ENCODE data around the gene CCDC73.
"Not testable (repeated sequence)": the region's sequence is repeated elsewhere in the genome, so short reads cannot be mapped to it uniquely, and the experiment has no call there.

CCDC73 gene

DNA sequence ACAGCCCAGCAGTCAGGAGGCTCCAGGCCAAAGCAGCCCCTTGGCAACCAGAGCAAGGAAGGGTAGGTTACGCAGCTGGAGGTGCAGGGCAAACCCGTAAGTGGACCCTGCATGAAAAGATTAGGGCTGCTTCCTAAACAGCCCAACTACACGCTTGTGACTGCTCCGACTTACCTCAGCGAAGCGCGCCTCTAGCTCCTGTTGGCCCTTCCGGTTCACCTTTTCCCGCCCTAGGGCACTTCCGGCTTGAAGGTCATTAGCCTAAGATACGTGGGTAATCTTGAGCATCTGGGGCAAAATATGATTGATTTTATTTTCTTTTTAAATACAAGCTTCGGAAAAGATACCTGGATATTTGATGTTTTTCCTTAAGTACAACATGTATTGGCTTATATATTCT, at the start of gene CCDC73:
Gene CCDC73, minus strand, starts transcription at position 224 of the 400 bp plus-strand sequence. CDS start 34,419 bp downstream, outside the sequence.
- no peak for DNase-seq

DNA sequence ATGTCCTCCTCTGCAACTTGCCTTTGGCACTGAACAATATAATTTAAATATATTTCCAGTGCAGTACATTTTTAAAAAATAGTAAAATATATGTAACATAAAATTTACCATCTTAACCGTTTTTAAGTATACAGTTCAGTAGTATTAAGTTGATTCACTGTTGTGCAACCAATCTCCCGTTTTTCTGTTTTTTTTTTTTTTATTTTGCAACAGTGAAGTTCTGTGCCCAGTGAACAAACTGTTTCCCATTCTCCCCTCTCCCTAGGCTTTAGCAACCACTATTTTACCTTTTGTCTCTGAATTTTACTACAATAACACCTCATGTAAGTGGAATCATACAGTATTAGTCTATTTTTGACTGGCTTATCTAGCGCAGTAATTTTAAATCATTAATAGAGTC, 49.1 kb upstream of the CCDC73 start:
- DNase-seq, result no peak

DNA sequence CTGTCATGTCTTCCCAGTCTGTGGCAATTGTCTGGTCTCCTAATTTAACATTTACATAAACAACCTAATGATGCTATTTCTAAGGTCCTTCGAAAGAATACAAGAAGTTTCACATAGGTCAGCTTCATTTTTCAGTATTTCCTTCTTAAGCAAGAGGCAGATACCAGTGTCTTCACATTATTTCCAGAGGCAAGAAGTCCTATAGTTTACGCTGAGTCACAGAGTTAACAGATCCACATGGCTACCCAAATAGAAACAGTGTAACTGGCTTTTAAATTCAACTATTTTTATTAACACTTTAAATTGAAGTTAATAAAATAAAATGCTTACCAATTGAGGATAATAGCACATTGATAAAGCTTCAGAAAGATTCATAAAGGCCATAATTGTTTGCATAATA, 46.1 kb upstream of the CCDC73 start:
- no peak for DNase-seq

DNA sequence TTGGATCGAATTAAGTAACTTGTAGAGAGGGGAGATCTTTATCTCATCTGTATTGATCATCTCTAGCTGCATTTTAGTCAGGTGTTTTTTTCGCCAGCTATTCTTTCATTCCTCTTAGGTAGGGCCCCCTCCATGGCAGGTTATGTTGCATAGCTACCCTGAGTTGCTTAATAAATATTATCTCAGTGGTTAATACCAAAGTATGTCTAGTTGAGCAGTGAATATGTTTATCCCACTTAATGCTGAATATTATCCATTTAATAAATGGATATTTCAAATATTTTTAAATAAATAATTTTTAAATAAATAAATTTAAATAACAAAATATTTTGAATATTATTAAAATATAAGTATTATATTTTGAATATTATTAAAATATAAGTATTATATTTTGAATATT, 44.8 kb upstream of the CCDC73 start:
- peak; percentile 4 for DNase-seq

DNA sequence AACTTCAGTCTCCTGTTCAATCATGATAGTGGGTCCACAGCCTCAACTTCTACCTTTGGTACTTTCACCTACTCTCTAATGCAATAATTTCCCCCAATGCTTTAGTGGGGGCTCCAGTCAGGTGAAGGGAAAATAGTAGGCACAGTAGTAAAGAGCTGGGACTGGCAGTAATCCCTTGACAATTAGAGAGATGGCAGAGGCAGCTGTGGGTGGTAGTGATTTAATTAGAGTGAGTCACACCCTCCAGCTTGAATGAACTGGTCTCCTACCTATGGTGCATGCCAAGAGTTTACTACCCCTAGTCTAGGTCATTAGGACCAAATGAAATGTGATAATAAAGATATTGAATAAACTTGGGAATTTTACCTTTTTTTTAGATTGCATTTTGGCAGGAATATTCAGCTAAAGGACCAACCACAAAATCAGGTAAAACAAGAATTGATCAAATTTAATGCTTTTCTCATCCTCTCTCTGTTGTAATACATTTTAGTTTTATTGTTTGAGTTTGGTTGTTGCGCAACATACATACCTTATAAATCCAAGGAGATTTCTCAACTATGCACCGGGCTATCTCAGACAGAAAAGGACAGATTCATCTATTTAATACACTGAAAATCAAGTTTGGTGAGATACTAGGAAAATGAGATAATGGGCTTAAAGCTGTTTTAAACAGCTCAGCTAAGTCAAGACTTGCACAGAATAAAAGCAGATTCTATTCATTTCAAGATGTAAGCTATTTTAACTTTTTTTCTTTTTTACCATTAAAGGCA, 44.2 kb upstream of the CCDC73 start:
- peak; percentile 13 for DNase-seq

DNA sequence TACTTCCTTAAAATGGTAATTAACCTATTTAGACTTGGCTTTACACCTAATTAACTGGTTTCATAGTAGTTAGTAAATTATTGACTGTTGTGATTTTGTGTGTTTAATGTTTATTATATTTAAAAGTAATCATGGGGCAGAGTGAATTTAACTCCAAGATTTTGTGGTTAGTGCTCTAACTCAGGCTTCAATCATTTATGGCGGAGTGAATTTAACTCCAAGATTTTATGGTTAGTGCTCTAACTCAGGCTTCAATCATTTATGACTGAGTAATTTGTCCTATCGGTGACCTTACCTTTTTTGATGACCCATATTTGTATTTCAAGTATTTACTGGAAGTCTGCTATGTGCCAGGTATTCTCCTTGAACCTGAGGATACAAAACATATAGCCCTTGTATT, 42.5 kb upstream of the CCDC73 start:
- no peak for DNase-seq

DNA sequence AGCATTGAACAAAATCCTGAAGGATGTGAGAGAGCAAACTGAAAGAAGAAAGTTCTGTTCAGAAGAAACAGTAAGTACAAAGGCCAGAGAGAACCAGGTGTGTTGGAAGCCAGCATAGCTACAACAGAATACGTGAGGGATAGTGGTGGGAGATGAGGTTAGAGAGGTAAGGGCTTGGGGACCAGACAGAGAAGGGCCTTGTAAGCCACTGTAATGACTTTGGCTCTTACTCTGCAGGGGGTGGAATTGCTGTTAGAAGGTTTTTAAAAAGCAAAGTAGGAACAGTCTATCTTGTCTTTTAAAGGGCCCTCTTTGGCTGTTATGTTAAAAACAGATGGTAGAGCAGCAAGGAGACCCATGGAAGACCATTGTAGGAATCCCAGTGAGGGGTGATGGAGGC, 39.5 kb upstream of the CCDC73 start:
- DNase-seq, result no peak

DNA sequence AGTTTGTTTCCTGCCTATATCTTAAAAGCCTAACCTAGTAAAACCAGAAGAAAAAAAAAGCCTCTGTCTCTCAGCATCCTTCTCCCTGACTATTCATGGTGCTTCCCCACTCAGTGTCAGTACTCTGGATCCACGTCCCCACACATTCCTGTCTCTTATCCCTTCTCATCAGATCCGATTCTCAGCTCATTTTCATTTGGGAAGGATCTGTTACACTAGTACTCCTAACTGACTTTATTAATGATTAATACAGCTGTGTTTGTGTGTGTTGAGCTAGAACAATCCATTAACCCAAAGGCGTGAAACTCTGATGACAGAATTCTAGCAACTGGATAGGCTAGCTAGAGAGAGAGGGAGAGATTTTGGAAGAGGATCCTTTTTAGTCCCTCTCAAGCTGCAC, 36.8 kb upstream of the CCDC73 start:
- DNase-seq, result no peak

DNA sequence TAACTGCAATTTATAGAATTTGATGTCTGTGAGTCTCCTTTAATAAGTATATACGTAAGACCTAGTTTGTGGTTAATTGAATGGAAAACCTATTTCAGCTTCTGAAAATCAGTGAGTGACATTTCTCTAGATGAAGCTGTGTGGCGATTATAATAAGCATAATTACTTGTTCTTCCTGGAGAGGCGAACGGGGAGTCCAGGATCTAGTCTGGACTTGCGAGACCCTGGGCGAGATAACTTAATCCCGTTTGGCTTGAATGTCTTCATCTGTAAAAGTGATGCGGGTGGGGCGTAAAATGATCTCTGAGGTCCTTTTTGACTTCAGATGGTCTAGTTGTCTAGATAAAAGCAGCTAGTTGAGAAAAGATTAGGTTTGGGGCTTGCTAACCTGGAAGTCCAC, 36.3 kb upstream of the CCDC73 start:
- DNase-seq, result no peak

DNA sequence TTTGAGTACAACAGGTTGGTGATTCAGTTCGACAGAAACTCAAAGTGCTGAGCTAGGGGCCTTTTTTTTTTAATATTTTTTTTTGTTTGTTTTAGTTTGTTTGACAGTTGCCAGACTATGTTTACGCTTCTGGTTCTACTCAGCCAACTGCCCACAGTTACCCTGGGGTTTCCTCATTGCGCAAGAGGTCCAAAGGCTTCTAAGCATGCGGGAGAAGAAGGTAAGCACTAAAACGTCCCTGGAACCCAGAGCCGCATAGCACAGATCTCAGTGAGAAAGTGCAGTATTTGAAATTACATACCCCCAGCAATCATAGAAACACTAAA, 35.9 kb upstream of the CCDC73 start:
- DNase-seq, result no peak

DNA sequence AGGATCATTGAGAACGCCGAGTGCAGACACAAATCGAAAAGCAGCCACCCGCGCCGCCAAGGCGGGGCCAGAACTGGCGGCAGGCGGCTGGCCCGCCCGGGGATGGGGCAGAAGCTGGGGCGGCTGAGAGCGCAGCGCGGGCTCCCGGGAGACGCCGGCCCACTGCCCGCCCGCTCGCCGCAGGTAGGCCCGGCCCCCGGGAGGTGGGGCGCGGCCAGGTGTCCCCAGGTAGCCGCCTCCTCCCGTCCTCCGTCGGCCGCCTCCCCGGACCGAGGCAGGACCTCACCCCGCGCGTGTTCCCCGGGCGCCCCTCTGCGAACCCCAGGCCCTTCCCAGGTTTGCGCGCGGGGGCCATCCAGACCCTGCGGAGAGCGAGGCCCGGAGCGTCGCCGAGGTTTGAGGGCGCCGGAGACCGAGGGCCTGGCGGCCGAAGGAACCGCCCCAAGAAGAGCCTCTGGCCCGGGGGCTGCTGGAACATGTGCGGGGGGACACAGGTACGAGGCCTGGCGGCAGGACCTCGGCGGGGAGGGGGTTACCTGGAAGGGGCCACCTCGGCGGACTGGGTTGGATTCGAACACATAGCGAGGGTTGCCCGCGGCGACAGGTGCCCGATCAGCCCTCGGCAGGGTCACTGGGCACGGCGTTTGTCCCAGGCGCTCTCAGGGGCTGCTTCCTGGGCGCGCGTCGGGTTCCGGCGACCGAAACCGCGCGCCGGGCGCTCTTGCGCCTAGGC, 35.4 kb upstream of the CCDC73 start, which contains the start of gene PRRG4:
Gene PRRG4, plus strand, starts transcription at position 248 of the 733 bp plus-strand sequence. CDS start 603 bp downstream, outside the sequence.
- peak; percentile 8 for DNase-seq

DNA sequence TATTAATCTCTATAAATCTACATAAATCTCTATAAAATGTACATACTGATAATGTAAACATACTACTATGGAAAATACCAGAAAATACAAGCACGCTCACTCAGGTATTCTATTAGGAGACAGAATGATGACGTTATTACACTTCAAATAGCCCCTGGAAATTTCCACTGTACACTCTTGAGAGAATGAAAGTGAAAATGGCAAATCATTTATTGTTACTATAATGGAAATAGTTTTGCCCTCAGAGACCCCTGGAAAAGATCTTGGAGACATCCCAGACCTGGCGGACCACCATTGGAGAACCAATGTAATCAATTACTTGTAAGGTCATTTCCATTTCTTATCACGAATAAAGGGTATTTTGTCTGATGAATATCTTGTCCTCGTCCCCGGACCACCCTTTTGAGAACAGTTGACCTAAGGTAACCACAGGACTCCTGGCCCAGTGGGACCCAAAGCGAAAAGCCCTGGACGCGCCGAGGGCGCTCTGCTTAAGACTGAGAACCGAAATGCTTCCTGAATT, 34.8 kb upstream of the CCDC73 start:
- DNase-seq, result no peak

DNA sequence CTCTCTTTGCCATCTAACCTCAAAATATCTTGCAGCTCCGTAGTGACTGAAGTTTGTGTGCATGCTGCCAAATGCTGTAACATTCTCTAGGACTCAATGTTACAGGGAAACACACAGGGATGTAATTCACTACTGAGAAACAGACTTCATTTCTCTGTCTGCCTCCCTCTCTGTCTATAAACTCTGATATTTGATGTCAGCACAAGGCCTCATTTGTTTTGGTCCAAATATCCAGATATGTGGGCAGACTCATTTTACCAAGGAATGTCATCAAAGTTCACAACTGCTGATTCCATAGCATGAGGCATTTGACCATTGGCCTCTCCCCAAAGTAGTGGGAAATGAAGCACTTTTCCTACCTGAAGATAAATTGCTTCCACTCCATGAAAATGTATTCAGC, 32.8 kb upstream of the CCDC73 start:
- DNase-seq, result no peak

DNA sequence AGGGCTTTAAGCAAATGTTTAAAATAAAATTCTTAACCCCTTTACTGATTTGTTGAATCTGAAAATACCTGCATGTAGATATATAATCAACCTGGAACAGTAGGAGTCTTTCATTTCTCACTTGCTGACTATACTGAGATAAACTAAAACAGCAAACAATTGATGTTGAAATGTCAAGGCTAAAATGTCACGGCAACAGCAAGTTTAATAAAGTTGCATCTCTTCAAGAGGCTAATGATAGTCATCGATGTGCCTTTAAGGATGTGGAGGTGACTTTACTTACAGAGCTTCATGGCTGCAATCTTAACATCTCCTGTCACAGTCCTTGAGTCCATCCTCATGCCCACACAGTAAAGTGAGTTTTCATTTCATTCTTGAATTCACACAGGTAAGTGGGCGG, 31.7 kb upstream of the CCDC73 start:
- no peak for DNase-seq

DNA sequence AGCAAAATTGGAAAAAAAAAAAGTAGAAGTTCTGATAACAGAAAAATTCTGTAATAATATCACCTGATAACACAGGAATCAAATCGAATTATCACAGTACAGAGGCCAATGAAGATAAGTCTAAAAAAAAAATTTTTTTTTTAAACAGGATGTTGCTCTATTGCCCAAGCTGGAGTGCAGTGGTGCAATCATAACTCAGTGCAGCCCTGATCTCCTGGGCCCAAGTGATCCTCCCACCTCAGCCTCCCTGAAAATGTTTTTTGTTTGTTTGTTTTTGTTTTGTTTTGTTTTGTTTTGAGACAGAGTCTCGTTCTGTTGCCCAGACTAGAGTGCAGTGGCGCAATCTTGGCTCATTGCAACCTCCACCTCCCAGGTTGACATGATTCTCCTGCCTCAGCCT, 29.2 kb upstream of the CCDC73 start:
- DNase-seq, result not testable (repeated sequence)

DNA sequence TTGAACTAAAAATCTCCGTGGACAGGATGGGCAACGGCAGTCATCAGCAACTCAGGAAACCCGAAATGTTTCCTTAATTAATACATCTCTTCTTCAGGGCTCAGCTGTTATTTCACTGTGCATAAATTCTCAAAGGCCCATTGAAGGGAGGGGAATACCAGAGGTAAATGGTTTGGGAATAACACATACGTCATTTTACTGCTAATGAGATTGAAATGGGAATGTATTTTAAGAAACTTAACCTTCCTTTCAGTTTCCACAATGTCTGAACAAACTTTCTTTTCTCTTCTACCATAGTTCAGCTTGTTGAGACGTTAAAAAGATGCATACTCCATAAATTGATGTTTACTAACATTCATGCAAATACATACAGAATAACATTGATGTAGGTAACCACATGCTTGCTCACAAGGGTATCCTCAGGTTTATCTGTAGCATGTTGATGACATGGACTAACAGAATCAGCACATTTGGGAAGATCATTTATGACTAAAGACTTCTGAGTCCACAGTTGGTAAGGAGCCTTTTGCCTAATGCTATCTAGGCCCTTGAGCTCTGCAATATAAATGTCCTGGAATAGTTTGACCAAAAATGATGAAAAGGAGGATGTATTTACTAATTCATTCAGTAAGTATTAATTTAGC, 27.6 kb upstream of the CCDC73 start:
- DNase-seq, result no peak

DNA sequence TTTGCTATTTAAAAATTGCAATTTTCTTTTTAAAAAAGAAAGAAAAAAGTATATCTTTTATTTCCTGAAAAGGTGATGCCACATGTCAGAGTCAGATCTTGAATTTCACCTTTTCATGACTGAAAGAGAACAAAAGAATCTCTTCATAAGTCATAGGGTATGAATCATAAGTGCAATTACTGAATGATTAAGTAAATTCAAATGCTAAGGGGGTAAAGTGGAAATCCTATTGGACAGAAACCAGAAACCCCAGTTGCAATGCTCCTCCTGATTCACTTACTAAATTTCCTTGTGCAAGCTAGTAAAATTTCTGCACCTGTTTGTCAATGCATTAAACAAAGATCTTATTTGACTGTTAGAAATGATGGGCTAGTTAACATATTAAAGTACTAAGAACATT, 27.1 kb upstream of the CCDC73 start:
- no peak for DNase-seq

DNA sequence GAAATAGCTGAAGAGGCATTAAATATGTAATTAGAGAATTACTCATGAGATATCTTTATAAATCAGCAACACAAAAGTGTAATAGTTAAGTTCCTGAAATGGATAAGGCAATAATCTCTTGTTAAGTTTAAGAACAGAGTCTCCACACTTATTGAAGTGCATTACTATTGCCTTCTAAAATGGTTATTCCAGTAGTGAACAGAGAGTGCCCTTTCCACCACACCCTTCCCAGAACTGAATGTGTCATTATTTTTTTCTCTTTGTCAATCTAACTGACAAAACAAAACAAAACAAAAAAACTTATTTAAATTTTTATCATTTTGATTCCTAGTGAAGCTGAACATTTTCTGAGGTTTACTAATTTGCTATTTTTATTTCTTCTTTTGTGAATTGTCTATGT, 26.0 kb upstream of the CCDC73 start:
- DNase-seq, result no peak

DNA sequence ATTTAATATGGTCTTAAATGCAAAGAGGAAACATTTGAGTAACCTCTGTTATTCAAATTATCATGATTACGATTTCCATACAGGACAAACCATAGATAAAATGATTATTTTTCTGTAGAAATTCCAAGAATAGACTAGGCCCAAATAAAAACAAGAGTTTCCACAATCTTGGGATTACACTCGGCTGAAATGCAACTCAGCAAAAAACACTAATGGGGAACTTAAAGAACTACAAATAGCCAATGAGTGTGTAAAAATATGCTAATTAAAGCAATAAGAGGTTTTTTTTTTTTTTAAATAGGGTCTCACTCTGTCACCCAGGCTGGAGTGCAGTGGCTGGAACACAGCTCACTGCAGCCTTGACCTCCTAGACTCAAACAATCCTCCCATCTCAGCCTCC, 24.7 kb upstream of the CCDC73 start:
- DNase-seq, result no peak

DNA sequence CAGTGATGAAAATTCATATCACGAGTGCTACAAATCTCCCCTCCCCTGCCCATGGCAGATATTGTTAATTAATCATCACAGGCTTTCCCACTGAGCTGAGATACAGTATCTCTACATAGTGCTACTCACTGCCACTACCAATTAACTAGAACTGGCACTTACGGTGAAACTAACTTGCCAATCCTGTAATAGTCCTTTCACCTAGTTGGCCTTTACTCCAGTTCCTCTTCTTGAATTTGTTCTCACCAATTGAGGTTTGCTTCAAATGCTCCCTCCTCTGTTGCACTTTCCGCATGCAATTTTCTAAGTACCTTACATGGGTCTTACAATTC, 23.4 kb upstream of the CCDC73 start:
- no peak for DNase-seq

DNA sequence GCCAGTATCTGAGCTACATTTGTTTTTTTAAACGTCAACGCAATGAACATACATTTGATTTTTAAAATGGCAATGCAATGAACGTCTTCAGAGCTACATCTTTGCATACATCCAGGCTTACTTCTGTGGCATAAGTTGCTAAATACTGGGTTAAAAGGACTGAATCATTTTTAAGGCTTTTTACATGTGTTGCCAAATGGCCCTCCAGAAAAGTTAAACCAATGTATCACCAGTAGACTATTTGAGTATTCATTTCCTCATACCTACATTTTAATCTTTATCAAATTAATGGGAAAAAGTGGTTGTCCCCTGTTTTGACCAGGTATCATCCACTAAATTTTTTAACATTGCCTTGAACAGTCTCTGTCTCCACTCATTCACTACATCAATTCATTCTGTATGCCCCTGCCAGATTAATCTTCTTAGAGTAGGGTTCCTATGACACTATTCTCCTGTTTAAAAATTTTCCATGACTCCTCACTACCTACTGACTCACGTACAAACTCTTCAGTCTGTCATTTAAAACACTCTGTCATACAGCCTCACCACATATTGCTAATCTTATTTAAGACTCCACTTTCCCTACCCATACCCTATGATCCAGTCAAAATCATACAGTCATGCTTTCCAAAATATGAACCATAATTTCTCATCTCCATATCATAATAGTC, 22.9 kb upstream of the CCDC73 start:
- no peak for DNase-seq

DNA sequence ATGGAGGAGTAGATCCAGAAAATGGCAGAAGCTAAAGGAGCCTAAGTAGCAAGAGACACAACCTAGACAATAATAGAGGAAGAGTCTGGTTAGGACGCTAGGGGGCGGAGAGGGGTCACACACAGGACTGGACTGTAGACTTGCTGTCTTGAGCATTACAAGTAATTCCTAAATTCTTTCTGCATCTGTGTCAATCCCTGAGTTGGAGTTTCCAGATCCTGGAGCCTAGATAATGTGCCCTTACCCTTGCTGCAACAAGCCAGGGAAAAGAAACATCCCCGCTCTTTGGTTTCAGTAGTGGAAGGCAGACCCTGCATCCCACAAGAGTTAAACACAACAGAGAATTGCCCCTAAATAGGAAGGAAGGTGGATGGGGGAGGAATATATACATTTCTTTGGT, 14.9 kb upstream of the CCDC73 start:
- peak; percentile 83 for DNase-seq

DNA sequence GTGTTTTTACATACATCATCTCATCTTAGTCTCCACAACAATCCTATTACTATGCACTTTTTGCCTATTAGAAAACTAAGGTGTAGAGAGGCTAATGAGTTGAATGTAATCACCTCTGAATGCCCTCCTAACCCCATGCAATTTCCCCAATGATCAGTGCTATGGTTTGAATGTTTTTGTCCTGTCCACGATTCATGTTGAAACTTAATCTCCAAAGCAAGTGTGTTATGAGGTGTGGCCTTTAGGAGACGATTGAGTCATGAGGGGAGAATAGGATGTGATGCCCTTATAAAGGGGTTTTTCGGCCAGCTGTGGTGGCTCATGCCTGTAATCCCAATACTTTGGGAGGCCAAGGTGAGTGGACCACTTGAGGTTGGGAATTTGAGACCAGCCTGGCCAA, 2.0 kb upstream of the CCDC73 start:
- DNase-seq, result no peak
